Omental fat pad (tissue), 4 donors: ENCODE data around the gene RAB27A. TPM values are rescaled to one million over a fixed set of nuclear protein-coding genes. Genes with fewer than 3 reads are reported as not detected.
"Not testable (repeated sequence)": the region's sequence is repeated elsewhere in the genome, so short reads cannot be mapped to it uniquely, and the experiment has no call there.

Experiments used
- ATAC-seq: fragments of 150-250 bp; one replicate; pipeline ENCODE4 v1.9.1; 2016; ENCODE audit warnings: mild to moderate bottlenecking, moderate library complexity; ENCODE audit not compliant: low FRiP score
- DNase-seq: peaks from one replicate; pipeline ENCODE4 v3.0.0-alpha.2; 2019; ENCODE audit warnings: low spot score
- CTCF ChIP-seq, 3 donors: fragments of 450-650 bp; IDR thresholded peaks; one replicate each; pipeline ENCODE4 v1.5.1; 2016 to 2017; ENCODE audit warnings: antibody characterized with exemption in 3 of 3, mild to moderate bottlenecking in 3 of 3, moderate library complexity in 2 of 3
- total RNA-seq, 4 donors: library from RNA; depleted of rRNA; stranded (reverse); fragments of >200 nt; gene quantifications; one replicate each; pipeline ENCODE4 v1.1.0, GENCODE V29; 2016

RAB27A gene
- total RNA-seq, 4 donors from 2014 or later: 11.1 to 33.4 (median 19.8) TPM

DNA sequence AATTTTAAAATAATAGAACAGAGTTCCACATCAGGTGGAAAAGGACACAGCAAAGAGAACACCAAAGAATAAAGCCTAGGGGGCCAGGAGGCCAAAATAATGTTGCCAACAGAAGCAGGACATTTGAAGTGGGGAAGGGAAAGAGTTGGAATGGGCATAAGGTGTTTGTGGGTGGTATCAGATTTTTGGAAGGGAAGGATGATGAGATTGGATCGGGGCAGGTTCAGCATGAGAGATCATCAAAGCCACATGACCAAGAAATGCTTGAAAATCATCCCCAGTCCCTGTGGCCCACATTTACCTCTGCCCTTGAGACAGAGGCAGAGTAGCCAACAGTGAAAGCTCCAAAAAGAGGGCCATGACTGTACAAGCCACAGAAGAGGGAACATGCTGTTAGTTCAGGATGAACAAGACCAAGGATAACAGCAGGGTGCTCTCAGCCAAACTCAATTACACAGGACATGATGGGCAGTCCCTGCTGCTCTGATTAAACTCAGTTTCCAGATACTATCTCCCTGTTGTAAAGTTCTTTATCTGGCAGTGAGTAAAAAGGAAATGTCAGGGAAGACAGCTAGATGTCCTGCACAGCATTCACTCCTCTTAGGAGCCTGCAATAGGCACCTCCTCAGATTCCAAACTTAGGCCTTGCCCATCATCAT, 32.5 kb downstream of the RAB27A start:
- TF ChIP-seq CTCF (IDR thresholded peaks at IDR 0.05): no peak
- DNase-seq (no peak), ATAC-seq (no peak)

- no peak for TF ChIP-seq CTCF (IDR thresholded peaks at IDR 0.05)
- ATAC-seq (no peak), DNase-seq (no peak)
Measured at GRCh38 chr15:55256281-55257011, 33.2 kb downstream of the RAB27A start.

GRCh38 chr15:55255714-55256113, 33.9 kb downstream of the RAB27A start:
- ATAC-seq: no peak
- no peak for TF ChIP-seq CTCF (IDR thresholded peaks at IDR 0.05)
- DNase-seq: no peak

DNA sequence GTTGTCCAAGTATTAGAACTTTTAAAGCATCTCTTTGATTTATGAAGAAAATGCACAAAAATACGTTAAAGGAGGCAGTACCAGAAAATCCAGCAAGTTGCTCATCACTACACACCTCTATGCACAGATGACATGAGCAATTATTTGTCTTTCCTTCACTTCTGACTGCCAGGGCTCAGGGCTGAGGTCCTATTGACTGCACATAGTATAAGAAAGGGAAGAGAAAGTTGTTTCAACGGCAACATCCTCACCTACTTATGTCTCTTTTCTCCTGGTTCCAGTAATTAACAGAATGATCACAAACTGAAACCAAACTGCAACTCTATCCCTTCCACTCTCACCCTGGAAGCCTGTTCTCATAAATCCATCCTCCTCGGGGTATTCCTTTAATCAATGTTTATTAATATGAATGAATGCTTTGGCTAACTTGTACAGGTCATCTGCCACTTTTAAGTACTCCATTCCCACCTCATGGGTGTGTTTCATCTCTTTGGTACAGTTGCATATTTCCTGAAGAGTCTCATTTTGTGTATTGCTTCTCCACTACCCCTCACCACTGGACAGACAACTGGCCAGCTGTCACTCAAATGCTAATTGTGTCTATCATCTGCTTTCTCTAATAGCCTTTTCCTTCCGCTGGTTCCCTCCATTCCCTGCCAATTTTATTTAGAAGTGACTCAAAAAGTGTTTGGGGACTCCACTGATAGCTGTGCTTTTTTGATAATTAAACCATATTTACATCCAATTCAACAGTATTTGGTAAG, 34.5 kb downstream of the RAB27A start:
- no peak for ATAC-seq
- DNase-seq: no peak
- TF ChIP-seq CTCF (IDR thresholded peaks at IDR 0.05): no peak

DNA sequence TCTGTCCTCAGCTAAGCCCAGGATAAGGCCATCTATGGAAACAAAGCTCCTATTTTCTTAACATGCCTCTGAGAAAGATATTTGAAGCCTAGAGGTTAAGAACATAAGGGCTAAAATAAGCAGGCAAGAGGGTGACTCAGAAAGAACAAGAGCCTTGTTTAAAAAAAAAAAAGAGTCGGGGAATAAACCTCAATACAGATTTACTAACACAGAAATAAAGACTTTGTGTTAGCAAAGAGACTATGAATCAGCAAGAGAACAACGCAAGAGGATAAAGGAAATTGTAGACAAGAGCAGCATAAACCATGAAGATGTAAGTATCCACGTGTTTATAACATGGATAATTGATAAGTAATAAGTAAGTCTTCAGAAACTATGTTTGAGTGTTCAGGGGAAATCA, 36.0 kb downstream of the RAB27A start:
- TF ChIP-seq CTCF (IDR thresholded peaks at IDR 0.05): no peak
- no peak for DNase-seq

DNA sequence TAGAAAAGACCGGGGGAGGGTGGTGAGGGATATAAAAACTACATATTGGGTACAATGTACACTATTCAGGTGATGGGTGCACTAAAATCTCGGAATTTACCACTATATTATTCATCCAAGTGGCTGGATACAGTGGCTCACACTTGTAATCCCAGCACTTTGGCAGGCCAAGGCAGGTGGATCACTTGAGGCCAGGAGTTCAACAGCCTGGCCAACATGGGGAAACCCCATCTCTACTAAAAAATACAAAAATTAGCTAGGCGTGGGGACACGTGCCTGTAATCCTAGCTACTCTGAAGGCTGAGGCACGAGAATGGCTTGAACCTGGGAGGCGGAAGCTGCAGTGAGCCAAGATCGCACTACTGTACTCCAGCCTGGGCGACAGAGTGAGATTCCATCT, 37.4 kb downstream of the RAB27A start:
- not testable (repeated sequence) for ATAC-seq, DNase-seq

More for the DNA sequence above, 36.0 kb downstream of the RAB27A start:
- no peak for ATAC-seq

- ATAC-seq: no peak
- no peak for TF ChIP-seq CTCF (IDR thresholded peaks at IDR 0.05)
- DNase-seq: no peak
Measured at GRCh38 chr15:55250941-55251340, 38.7 kb downstream of the RAB27A start.
